OCI-LY3 (cell line): ENCODE data around the gene ME1.

Experiments
- H2AFZ ChIP-seq: fragments of 200-600, 300-600 bp; shearing (Covaris generic); 2 replicates; pipeline ENCODE4 v1.6.0; 2014; ENCODE audit warnings: antibody characterized with exemption, low read depth, low read length
- H3K27ac ChIP-seq: fragments of 200-600, 300-600 bp; sonication (generic); 2 replicates; pipeline ENCODE4 v1.5.1; 2014; ENCODE audit warnings: mild to moderate bottlenecking, low read length, moderate library complexity, mixed read lengths
- H3K27me3 ChIP-seq: fragments of 200-600, 300-600 bp; sonication (generic); 2 replicates; pipeline ENCODE4 v1.6.1; 2014; ENCODE audit warnings: low read depth, low read length, mixed read lengths
- H3K36me3 ChIP-seq: fragments of 200-600, 300-600 bp; sonication (generic); replicated peaks from 2 replicates; pipeline ENCODE3; 2014; ENCODE audit warnings: low read depth, low read length, mixed read lengths
- H3K4me1 ChIP-seq: fragments of 300-600, 200-600 bp; sonication (generic); 2 replicates; pipeline ENCODE4 v1.6.1; 2014; ENCODE audit warnings: low read length, mixed read lengths
- H3K4me2 ChIP-seq: fragments of 200-600, 300-600 bp; sonication (generic); 2 replicates; pipeline ENCODE4 v1.6.1; 2014; ENCODE audit warnings: low read length, mixed read lengths
- H3K4me3 ChIP-seq: fragments of 300-600, 200-600 bp; sonication (generic); 2 replicates; pipeline ENCODE4 v1.5.1; 2014; ENCODE audit warnings: antibody characterized with exemption, mild to moderate bottlenecking, low read length, moderate library complexity
- H3K79me2 ChIP-seq: fragments of 300-600, 200-600 bp; shearing (Covaris generic); 2 replicates; pipeline ENCODE4 v1.6.1; 2014; ENCODE audit warnings: mild to moderate bottlenecking, low read length, mixed read lengths
- H3K9ac ChIP-seq: fragments of 300-600, 200-600 bp; shearing (Covaris generic); 2 replicates; pipeline ENCODE4 v1.6.0; 2014; ENCODE audit warnings: mild to moderate bottlenecking, low read length, moderate library complexity
- H3K9me3 ChIP-seq: fragments of 200-600, 300-600 bp; shearing (Covaris generic); 2 replicates; pipeline ENCODE4 v1.6.1; 2014; ENCODE audit warnings: low read length, mixed read lengths; ENCODE audit not compliant: insufficient read depth
- H4K20me1 ChIP-seq: fragments of 200-600, 300-600 bp; sonication (generic); 2 replicates; pipeline ENCODE4 v1.6.1; 2016; ENCODE audit warnings: low read length, mixed read lengths; ENCODE audit not compliant: insufficient read depth
- EZH2phosphoT487 ChIP-seq: fragments of 200-600 bp; shearing (Covaris generic); IDR thresholded peaks from 2 replicates; pipeline ENCODE4 v1.6.1; 2018; ENCODE audit warnings: antibody characterized with exemption, mixed run types, low read depth
- TF ChIP-seq, protein P1 (sequence below): fragments of 200-600, 300-600 bp; sonication (generic); IDR thresholded peaks from 2 replicates; pipeline ENCODE4 v1.5.1; 2014; ENCODE audit warnings: antibody characterized with exemption, low read length, low read depth

ME1 gene

DNA sequence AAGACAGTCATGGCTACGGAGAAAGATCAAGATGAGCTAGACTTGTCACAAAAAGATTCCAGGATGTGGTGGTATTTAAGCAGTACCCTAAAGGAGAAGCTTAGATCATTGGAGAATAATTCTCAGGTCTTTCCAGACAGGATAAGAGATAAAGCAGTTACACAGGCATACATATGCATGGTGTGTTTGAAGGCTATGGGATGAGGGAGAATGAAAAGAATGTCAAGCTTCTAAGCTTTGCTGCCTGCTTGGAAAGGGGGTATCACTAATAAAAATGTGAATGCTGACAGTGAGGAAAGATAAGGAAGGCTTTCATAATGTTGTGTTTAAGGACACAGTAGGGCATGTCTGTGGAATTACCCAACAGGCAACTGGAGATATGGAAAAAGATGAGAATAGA is 209.6 kb downstream of the ME1 start:
- Histone ChIP-seq H3K27me3 (no peaks in the 10 kb centered on the region), H3K4me3 (no peak overlapping the region), H4K20me1 (no peaks in the 10 kb centered on the region), H3K9me3 (no peaks in the 10 kb centered on the region), H3K4me1 (no peaks in the 10 kb centered on the region), H2AFZ (no peak overlapping the region), H3K9ac (no peak overlapping the region), H3K79me2 (no peaks in the 10 kb centered on the region), H3K36me3 (no peaks in the 10 kb centered on the region), H3K27ac (no peak overlapping the region), H3K4me2 (no peak overlapping the region)
- TF ChIP-seq EZH2phosphoT487: no peak

- Histone ChIP-seq H3K27ac (no peak overlapping the region), H4K20me1 (no peaks in the 10 kb centered on the region), H3K27me3 (no peaks in the 10 kb centered on the region), H3K9me3 (no peaks in the 10 kb centered on the region), H3K4me3 (no peak overlapping the region), H3K4me2 (no peak overlapping the region), H2AFZ (no peak overlapping the region), H3K9ac (no peak overlapping the region), H3K79me2 (no peaks in the 10 kb centered on the region), H3K4me1 (peaks cover 4% of the 10 kb centered on the region; the same call in 1 of the 2 replicates), H3K36me3 (no peaks in the 10 kb centered on the region)
- TF ChIP-seq, protein P1, sequence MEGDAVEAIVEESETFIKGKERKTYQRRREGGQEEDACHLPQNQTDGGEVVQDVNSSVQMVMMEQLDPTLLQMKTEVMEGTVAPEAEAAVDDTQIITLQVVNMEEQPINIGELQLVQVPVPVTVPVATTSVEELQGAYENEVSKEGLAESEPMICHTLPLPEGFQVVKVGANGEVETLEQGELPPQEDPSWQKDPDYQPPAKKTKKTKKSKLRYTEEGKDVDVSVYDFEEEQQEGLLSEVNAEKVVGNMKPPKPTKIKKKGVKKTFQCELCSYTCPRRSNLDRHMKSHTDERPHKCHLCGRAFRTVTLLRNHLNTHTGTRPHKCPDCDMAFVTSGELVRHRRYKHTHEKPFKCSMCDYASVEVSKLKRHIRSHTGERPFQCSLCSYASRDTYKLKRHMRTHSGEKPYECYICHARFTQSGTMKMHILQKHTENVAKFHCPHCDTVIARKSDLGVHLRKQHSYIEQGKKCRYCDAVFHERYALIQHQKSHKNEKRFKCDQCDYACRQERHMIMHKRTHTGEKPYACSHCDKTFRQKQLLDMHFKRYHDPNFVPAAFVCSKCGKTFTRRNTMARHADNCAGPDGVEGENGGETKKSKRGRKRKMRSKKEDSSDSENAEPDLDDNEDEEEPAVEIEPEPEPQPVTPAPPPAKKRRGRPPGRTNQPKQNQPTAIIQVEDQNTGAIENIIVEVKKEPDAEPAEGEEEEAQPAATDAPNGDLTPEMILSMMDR: no peak
- no peak for TF ChIP-seq EZH2phosphoT487
These were observed 210.7 kb downstream of the ME1 start for GRCh38 chr6:83220121-83220520.

GRCh38 chr6:83218646-83219045 is 212.2 kb downstream of the ME1 start:
- no peak overlapping the region for H3K4me3 ChIP-seq
- no peaks in the 10 kb centered on the region for H4K20me1 ChIP-seq
- H3K4me2 ChIP-seq: no peak overlapping the region
- TF ChIP-seq, protein P1: no peak
- TF ChIP-seq EZH2phosphoT487: no peak
- no peak overlapping the region for H3K27ac ChIP-seq
- no peaks in the 10 kb centered on the region for H3K9me3 ChIP-seq
- no peaks in the 10 kb centered on the region for H3K27me3 ChIP-seq
- H3K9ac ChIP-seq: no peak overlapping the region
- peak overlapping the region; percentile 60; the same call in 1 of the 2 replicates for H2AFZ ChIP-seq
- H3K79me2 ChIP-seq: no peaks in the 10 kb centered on the region
- H3K4me1 ChIP-seq: peaks cover 4% of the 10 kb centered on the region; the same call in 1 of the 2 replicates
- H3K36me3 ChIP-seq: no peaks in the 10 kb centered on the region

GRCh38 chr6:83216806-83217205 is 214.0 kb downstream of the ME1 start:
- Histone ChIP-seq H3K4me3 (no peak overlapping the region), H3K9ac (no peak overlapping the region), H3K9me3 (no peaks in the 10 kb centered on the region), H3K27me3 (no peaks in the 10 kb centered on the region), H2AFZ (no peak overlapping the region), H3K4me2 (no peak overlapping the region), H3K27ac (no peak overlapping the region), H4K20me1 (no peaks in the 10 kb centered on the region), H3K79me2 (no peaks in the 10 kb centered on the region), H3K4me1 (peaks cover 4% of the 10 kb centered on the region; the same call in 1 of the 2 replicates), H3K36me3 (no peaks in the 10 kb centered on the region)
- TF ChIP-seq, protein P1: no peak
- TF ChIP-seq EZH2phosphoT487: no peak
